ENCODE measurements around the gene ADD1.

DNA sequence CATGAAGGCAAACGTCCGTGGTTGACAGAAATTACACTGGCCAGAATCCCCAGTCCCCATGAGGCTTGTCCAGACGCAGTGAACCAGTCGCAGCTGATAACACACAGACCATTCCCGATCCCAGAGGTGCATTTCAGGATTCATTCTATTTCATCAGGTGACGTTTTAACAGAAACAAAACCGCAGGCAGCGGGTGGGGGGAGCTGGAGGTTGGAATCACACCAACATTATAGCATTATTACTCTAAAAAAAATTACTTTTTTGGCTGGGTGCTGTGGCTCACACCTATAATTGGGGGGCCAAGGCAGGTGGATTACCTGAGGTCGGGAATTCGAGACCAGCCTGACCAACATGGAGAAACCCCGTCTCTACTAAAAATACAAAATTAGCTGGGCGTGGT is 94.3 kb downstream of the ADD1 start:
- no peak for TF ChIP-seq EP300 (IDR thresholded peaks at IDR 0.05)
- TF ChIP-seq, protein P1, sequence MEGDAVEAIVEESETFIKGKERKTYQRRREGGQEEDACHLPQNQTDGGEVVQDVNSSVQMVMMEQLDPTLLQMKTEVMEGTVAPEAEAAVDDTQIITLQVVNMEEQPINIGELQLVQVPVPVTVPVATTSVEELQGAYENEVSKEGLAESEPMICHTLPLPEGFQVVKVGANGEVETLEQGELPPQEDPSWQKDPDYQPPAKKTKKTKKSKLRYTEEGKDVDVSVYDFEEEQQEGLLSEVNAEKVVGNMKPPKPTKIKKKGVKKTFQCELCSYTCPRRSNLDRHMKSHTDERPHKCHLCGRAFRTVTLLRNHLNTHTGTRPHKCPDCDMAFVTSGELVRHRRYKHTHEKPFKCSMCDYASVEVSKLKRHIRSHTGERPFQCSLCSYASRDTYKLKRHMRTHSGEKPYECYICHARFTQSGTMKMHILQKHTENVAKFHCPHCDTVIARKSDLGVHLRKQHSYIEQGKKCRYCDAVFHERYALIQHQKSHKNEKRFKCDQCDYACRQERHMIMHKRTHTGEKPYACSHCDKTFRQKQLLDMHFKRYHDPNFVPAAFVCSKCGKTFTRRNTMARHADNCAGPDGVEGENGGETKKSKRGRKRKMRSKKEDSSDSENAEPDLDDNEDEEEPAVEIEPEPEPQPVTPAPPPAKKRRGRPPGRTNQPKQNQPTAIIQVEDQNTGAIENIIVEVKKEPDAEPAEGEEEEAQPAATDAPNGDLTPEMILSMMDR (IDR thresholded peaks at IDR 0.05): no peak

Measured in tibial nerve (tissue), 4 donors.